GM23248 (cell line): ENCODE measurements around the gene AMOTL1. TPM values are rescaled to one million over a fixed set of nuclear protein-coding genes. Genes with fewer than 3 reads are reported as not detected.

Experiments used
- DNase-seq: peaks from one replicate; pipeline ENCODE4 v3.0.0-alpha.2; 2015
- H2AFZ ChIP-seq: fragments of 200-600 bp; sonication (generic); 2 replicates; pipeline ENCODE4 v1.6.1; 2016; ENCODE audit warnings: antibody characterized with exemption
- H3F3A ChIP-seq: fragments of 200-600 bp; sonication (generic); 2 replicates; pipeline ENCODE4 v1.6.1; 2016; ENCODE audit warnings: mild to moderate bottlenecking, antibody characterized with exemption, mixed run types; ENCODE audit not compliant: insufficient read depth
- H3K27ac ChIP-seq: fragments of 200-600 bp; sonication (generic); 2 replicates; pipeline ENCODE4 v1.5.1; 2016; ENCODE audit warnings: mild to moderate bottlenecking
- H3K27me3 ChIP-seq: fragments of 200-600 bp; sonication (generic); replicated peaks from 2 replicates; pipeline ENCODE4 v1.6.1; 2016; ENCODE audit warnings: mild to moderate bottlenecking; ENCODE audit not compliant: insufficient read depth
- H3K36me3 ChIP-seq: fragments of 200-600 bp; sonication (generic); 2 replicates; pipeline ENCODE4 v1.6.1; 2016; ENCODE audit warnings: low read depth, mild to moderate bottlenecking
- H3K4me1 ChIP-seq: fragments of 200-600 bp; sonication (generic); 2 replicates; pipeline ENCODE4 v1.6.1; 2016; ENCODE audit warnings: mild to moderate bottlenecking; ENCODE audit not compliant: insufficient read depth
- H3K4me2 ChIP-seq: fragments of 200-600 bp; sonication (generic); one replicate; pipeline ENCODE4 v1.6.1; 2016; ENCODE audit warnings: mild to moderate bottlenecking; ENCODE audit not compliant: unreplicated experiment
- H3K4me3 ChIP-seq: fragments of 200-600 bp; sonication (generic); 2 replicates; pipeline ENCODE4 v1.5.1; 2016; ENCODE audit warnings: mild to moderate bottlenecking
- H3K79me2 ChIP-seq: fragments of 200-600 bp; sonication (generic); 2 replicates; pipeline ENCODE4 v1.6.1; 2016; ENCODE audit warnings: mild to moderate bottlenecking; ENCODE audit not compliant: insufficient read depth
- H3K9ac ChIP-seq: fragments of 200-600 bp; sonication (generic); 2 replicates; pipeline ENCODE4 v1.6.1; 2016; ENCODE audit warnings: mild to moderate bottlenecking
- H3K9me2 ChIP-seq: fragments of 200-600 bp; sonication (generic); 2 replicates; pipeline ENCODE4 v1.6.1; 2016; ENCODE audit warnings: mixed run types, mild to moderate bottlenecking, moderate library complexity; ENCODE audit not compliant: insufficient read depth
- H3K9me3 ChIP-seq: fragments of 200-600 bp; sonication (generic); one replicate; pipeline ENCODE4 v1.6.1; 2017; ENCODE audit warnings: low read depth
- H4K20me1 ChIP-seq: fragments of 200-600 bp; sonication (generic); 2 replicates; pipeline ENCODE4 v1.6.0; 2016; ENCODE audit not compliant: insufficient read depth
- EZH2 ChIP-seq: fragments of 200-600 bp; sonication (generic); IDR thresholded peaks from 2 replicates; pipeline ENCODE4 v1.6.1; 2018; ENCODE audit warnings: antibody characterized with exemption, mild to moderate bottlenecking; ENCODE audit not compliant: insufficient read depth, poor library complexity, severe bottlenecking
- EZH2phosphoT487 ChIP-seq: fragments of 200-600 bp; sonication (generic); IDR thresholded peaks from 2 replicates; pipeline ENCODE4 v1.6.1; 2018; ENCODE audit warnings: antibody characterized with exemption, moderate library complexity, mild to moderate bottlenecking, low read depth; ENCODE audit not compliant: insufficient read depth
- WGBS, 2 experiments: methylation state at CpG; one replicate each; pipeline ENCODE4 v1.1.6; 2015 to 2017; ENCODE audit warnings: low lambda C conversion rate in 2 of 2, low coverage in 1 of 2; ENCODE audit errors: missing lambda C conversion rate in 2 of 2; 5-methylcytosine and 5-hydroxymethylcytosine counted together
- in situ Hi-C: fragments of 300-500 bp; cut with MboI; formaldehyde crosslinking; loops from 2 replicates; pipeline ENCODE4 v1.15.0; 2020
- polyA plus RNA-seq: library from polyadenylated mRNA; unstranded; fragments of >200 nt; fragmentation: Nextera tagmentation; extraction: Ambion mirVana; gene quantifications from 2 replicates; pipeline ENCODE4 v1.2.1, GENCODE V29; 2016
- total RNA-seq: library from RNA; depleted of rRNA; stranded (reverse); fragments of >200 nt; shearing (Covaris generic); gene quantifications from 2 replicates; pipeline ENCODE4 v1.2.3, GENCODE V29; 2014

AMOTL1 gene
- total and polyA plus RNA-seq, 2 experiments from 2014 or later, result 22.3 to 50.8 TPM

DNA sequence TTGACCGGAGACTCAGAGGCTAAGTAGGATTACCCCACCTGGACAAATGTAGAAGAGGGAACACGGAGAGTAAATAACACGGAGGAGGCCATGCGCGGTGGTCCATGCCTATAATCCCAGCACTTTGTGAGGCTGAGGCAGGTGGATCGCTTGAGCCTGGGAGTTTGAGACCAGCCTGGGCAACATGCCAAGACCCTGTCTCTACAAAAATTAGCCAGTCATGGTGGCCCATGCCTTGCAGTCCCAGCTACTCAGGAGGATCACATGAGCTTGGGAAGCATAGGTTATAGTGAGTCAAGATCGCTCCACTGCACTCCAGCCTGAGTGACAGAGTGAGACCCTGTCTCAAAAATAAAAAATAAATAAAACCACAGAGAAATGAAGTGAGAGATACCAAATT is 53.9 kb downstream of the AMOTL1 start:
- Histone ChIP-seq H3K27ac (no peak overlapping the region), H3K9me3 (no peaks in the 10 kb centered on the region), H3K27me3 (no peaks in the 10 kb centered on the region), H3F3A (peaks cover 6% of the 10 kb centered on the region), H3K4me3 (no peak overlapping the region), H3K4me2 (no peak overlapping the region), H4K20me1 (no peaks in the 10 kb centered on the region), H3K9me2 (no peaks in the 10 kb centered on the region), H3K9ac (no peak overlapping the region), H3K79me2 (peaks cover 100% of the 10 kb centered on the region), H2AFZ (no peak overlapping the region), H3K36me3 (peaks cover 23% of the 10 kb centered on the region; the same call in 1 of the 2 replicates), H3K4me1 (peaks cover 7% of the 10 kb centered on the region; the same call in 1 of the 2 replicates)
- 97 to 98% methylated on average over 7 of the region's 7 CpGs for WGBS, 2 experiments
- in situ Hi-C loops, result no loop called here
- TF ChIP-seq EZH2 (no peak), EZH2phosphoT487 (no peak)
- DNase-seq, result no peak

DNA sequence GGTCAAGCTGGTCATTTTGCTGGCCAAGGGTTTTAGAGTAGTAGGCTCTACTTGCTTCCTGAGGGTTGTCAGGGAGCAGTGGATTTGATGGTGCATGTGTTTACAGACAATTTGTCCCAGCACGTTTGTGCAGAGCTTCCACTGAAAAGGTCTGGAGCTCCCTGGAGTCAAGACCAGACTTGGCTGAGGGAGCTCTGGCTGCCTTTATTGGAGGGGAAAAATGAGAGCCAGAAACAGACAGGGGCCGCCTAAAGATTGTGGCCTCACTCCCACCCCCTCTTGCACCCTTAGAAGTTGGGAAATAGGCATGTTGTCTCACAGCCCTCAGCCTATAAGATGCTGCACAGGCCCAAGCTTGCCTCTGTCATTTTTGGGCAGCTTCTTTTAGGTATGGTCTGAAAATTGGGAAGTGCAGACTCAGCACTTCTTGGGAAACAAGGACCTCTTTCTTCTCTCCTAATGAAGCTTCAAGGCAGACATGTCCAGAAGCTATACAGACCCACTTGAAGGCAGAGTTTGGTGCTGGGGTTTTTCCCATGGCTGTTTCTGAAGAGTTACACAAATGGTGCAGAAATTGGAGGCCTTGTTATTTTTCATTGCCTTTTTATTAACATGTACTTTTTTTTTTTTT is 55.1 kb downstream of the AMOTL1 start:
- H3K36me3 ChIP-seq, result peaks cover 23% of the 10 kb centered on the region; the same call in 1 of the 2 replicates
- in situ Hi-C loops, result no loop called here
- H3K79me2 ChIP-seq, result peaks cover 100% of the 10 kb centered on the region
- no peaks in the 10 kb centered on the region for H3K27me3 ChIP-seq
- H2AFZ ChIP-seq, result no peak overlapping the region
- no peaks in the 10 kb centered on the region for H3K9me2 ChIP-seq
- H3K27ac ChIP-seq, result no peak overlapping the region
- H3K9ac ChIP-seq, result no peak overlapping the region
- H3K4me1 ChIP-seq, result peaks cover 7% of the 10 kb centered on the region; the same call in 1 of the 2 replicates
- no peak overlapping the region for H3K4me3 ChIP-seq
- 46 to 48% methylated on average over 2 of the region's 2 CpGs for WGBS, 2 experiments
- TF ChIP-seq EZH2phosphoT487 (no peak), EZH2 (no peak)
- no peak overlapping the region for H3K4me2 ChIP-seq
- peaks cover 6% of the 10 kb centered on the region for H3F3A ChIP-seq
- no peaks in the 10 kb centered on the region for H4K20me1 ChIP-seq
- DNase-seq, result no peak
- no peaks in the 10 kb centered on the region for H3K9me3 ChIP-seq

DNA sequence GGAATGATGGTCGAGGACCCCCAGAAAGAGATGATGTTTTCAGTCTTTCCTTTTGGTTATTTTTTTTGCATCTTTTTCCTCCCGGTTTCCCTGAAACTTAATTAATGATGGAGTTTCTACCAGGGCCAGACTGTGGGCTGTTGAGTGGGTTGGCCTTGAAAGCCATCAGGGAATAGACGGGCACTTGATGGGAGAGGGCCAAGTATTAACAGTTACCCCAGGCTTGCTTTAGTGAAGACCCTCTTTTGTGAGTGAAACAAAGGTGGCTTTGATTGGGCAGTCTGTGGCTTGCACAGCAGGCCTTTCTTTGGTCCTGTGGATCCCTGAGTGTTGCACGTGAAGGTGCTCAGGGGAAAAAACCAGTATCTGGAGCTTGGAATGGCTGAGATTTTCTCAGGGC is 56.9 kb downstream of the AMOTL1 start:
- Histone ChIP-seq H3K9me3 (no peaks in the 10 kb centered on the region), H3K4me2 (no peak overlapping the region), H3K9ac (no peak overlapping the region), H3K27ac (no peak overlapping the region), H3K4me3 (no peak overlapping the region), H3F3A (peaks cover 6% of the 10 kb centered on the region), H3K27me3 (no peaks in the 10 kb centered on the region), H3K9me2 (no peaks in the 10 kb centered on the region), H3K79me2 (peaks cover 100% of the 10 kb centered on the region), H2AFZ (no peak overlapping the region), H4K20me1 (no peaks in the 10 kb centered on the region), H3K36me3 (peaks cover 31% of the 10 kb centered on the region; the same call in 1 of the 2 replicates), H3K4me1 (peaks cover 7% of the 10 kb centered on the region; the same call in 1 of the 2 replicates)
- WGBS, 2 experiments, result 86 to 87% methylated on average over 4 of the region's 4 CpGs
- TF ChIP-seq EZH2 (no peak), EZH2phosphoT487 (no peak)
- in situ Hi-C loops, result no loop called here
- DNase-seq, result no peak

DNA sequence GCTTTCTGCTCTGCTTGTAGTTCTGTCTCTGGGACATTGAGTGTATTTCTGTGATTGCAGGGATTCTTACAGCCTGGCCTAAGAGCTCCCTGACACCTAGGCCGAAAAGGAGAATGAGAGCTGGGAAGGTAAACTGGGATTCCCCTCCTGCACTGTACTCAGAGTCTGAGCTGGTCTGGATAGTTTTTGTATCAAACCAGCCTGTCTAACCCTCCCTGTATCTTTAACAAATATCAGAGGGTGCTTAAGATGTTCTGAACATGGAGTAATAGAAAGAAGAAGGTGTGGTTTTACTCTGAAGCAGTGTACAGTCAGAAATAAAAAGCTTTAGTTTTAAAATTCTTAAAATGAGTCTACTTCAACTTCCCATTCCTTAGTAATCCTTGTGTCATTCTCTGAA is 57.3 kb downstream of the AMOTL1 start:
- in situ Hi-C loops, result no loop called here
- peaks cover 100% of the 10 kb centered on the region for H3K79me2 ChIP-seq
- H3K4me2 ChIP-seq, result no peak overlapping the region
- H3K4me1 ChIP-seq, result peaks cover 7% of the 10 kb centered on the region; the same call in 1 of the 2 replicates
- WGBS, 2 experiments, result 50 to 81% methylated on average over 1 of the region's 1 CpG
- H3K9me2 ChIP-seq, result no peaks in the 10 kb centered on the region
- H3K4me3 ChIP-seq, result no peak overlapping the region
- peaks cover 36% of the 10 kb centered on the region; the same call in 1 of the 2 replicates for H3K36me3 ChIP-seq
- no peaks in the 10 kb centered on the region for H3K27me3 ChIP-seq
- no peaks in the 10 kb centered on the region for H4K20me1 ChIP-seq
- no peaks in the 10 kb centered on the region for H3K9me3 ChIP-seq
- TF ChIP-seq EZH2, result no peak
- TF ChIP-seq EZH2phosphoT487, result no peak
- H3K27ac ChIP-seq, result peak overlapping the region; percentile 23
- no peak overlapping the region for H3K9ac ChIP-seq
- DNase-seq, result peak; percentile 21
- no peak overlapping the region for H2AFZ ChIP-seq
- peaks cover 6% of the 10 kb centered on the region for H3F3A ChIP-seq
